H9 (cell line): ENCODE measurements around the gene CAPNS1. TPM values are rescaled to one million over a fixed set of nuclear protein-coding genes. Genes with fewer than 3 reads are reported as not detected.

Experiments used
- DNase-seq: peaks from one replicate; pipeline ENCODE4 v3.0.0-alpha.2; 2017
- H2AFZ ChIP-seq: one replicate; pipeline ENCODE4 v1.6.1; 2013; ENCODE audit warnings: mild to moderate bottlenecking, low read length, control low read depth, moderate library complexity
- H2AK5ac ChIP-seq: 2 replicates; pipeline ENCODE4 v1.6.1; 2013; ENCODE audit warnings: low read length, control low read depth, mixed read lengths; ENCODE audit not compliant: insufficient read length
- H2BK120ac ChIP-seq: one replicate; pipeline ENCODE4 v1.6.1; 2013; ENCODE audit warnings: low read depth, mild to moderate bottlenecking, low read length, control low read depth, inconsistent platforms; ENCODE audit not compliant: poor library complexity, severe bottlenecking
- H2BK12ac ChIP-seq: 2 replicates; pipeline ENCODE4 v1.6.1; 2013; ENCODE audit warnings: low read length, control low read depth, mixed read lengths, low read depth; ENCODE audit not compliant: insufficient read length
- H2BK15ac ChIP-seq: 2 replicates; pipeline ENCODE4 v1.6.1; 2013; ENCODE audit warnings: low read depth, low read length, control low read depth
- H2BK20ac ChIP-seq: one replicate; pipeline ENCODE4 v1.6.1; 2013; ENCODE audit warnings: low read depth, mild to moderate bottlenecking, low read length, control low read depth, inconsistent platforms; ENCODE audit not compliant: poor library complexity, severe bottlenecking
- H2BK5ac ChIP-seq: 2 replicates; pipeline ENCODE4 v1.6.1; 2013; ENCODE audit warnings: low read length, control low read depth, mixed read lengths; ENCODE audit not compliant: insufficient read length
- H3K14ac ChIP-seq: 2 replicates; pipeline ENCODE4 v1.6.1; 2013; ENCODE audit warnings: low read length, control low read depth; ENCODE audit not compliant: insufficient read depth
- H3K18ac ChIP-seq: 2 replicates; pipeline ENCODE4 v1.6.1; 2013; ENCODE audit warnings: low read depth, mild to moderate bottlenecking, mixed read lengths, low read length, control low read depth; ENCODE audit not compliant: insufficient read length
- H3K23ac ChIP-seq: 2 replicates; pipeline ENCODE4 v1.6.1; 2013; ENCODE audit warnings: low read length, control low read depth, mixed read lengths, low read depth; ENCODE audit not compliant: insufficient read length
- H3K23me2 ChIP-seq: 2 replicates; pipeline ENCODE4 v1.6.1; 2013; ENCODE audit warnings: low read depth, mild to moderate bottlenecking, mixed read lengths, low read length, control low read depth; ENCODE audit not compliant: insufficient read length, poor library complexity, severe bottlenecking
- H3K27ac ChIP-seq: 2 replicates; pipeline ENCODE4 v1.5.1; 2013; ENCODE audit warnings: low read length, control low read depth, mixed read lengths, low read depth; ENCODE audit not compliant: insufficient read length
- H3K27me3 ChIP-seq: 2 replicates; pipeline ENCODE4 v1.6.1; 2013; ENCODE audit warnings: low read length, control low read depth, inconsistent platforms; ENCODE audit not compliant: insufficient read depth
- H3K4ac ChIP-seq: 2 replicates; pipeline ENCODE4 v1.6.1; 2013; ENCODE audit warnings: low read depth, mild to moderate bottlenecking, control low read depth, inconsistent platforms, low read length, moderate library complexity
- H3K4me1 ChIP-seq: 2 replicates; pipeline ENCODE4 v1.6.1; 2013; ENCODE audit warnings: low read length, control low read depth, inconsistent platforms; ENCODE audit not compliant: insufficient read depth
- H3K4me2 ChIP-seq: 2 replicates; pipeline ENCODE4 v1.6.1; 2013; ENCODE audit warnings: low read length, control low read depth, mixed read lengths; ENCODE audit not compliant: insufficient read length, insufficient read depth
- H3K56ac ChIP-seq: 2 replicates; pipeline ENCODE4 v1.6.1; 2013; ENCODE audit warnings: low read depth, mild to moderate bottlenecking, mixed read lengths, low read length, control low read depth; ENCODE audit not compliant: insufficient read length
- H3K79me1 ChIP-seq: 2 replicates; pipeline ENCODE4 v1.6.1; 2013; ENCODE audit warnings: low read depth, mild to moderate bottlenecking, moderate library complexity, low read length, control low read depth, inconsistent platforms; ENCODE audit not compliant: insufficient read depth, poor library complexity, severe bottlenecking
- H3K79me2 ChIP-seq: 2 replicates; pipeline ENCODE4 v1.6.1; 2013; ENCODE audit warnings: low read length, control low read depth, inconsistent platforms; ENCODE audit not compliant: insufficient read depth
- H3K9ac ChIP-seq: 2 replicates; pipeline ENCODE4 v1.6.1; 2013; ENCODE audit warnings: low read length, control low read depth, mixed read lengths; ENCODE audit not compliant: insufficient read length; ENCODE audit errors: extremely low read depth
- H3K9me3 ChIP-seq: one replicate; pipeline ENCODE4 v1.6.1; 2013; ENCODE audit warnings: low read depth, low read length, inconsistent platforms; ENCODE audit not compliant: control insufficient read depth
- H3T11ph ChIP-seq: one replicate; pipeline ENCODE4 v1.6.1; 2013; ENCODE audit warnings: mild to moderate bottlenecking, low read length, control low read depth, inconsistent platforms
- H4K20me1 ChIP-seq: one replicate; pipeline ENCODE4 v1.6.1; 2013; ENCODE audit not compliant: control insufficient read depth, insufficient read length, insufficient read depth
- H4K5ac ChIP-seq: 2 replicates; pipeline ENCODE4 v1.6.1; 2013; ENCODE audit warnings: low read depth, mild to moderate bottlenecking, mixed read lengths, low read length, control low read depth; ENCODE audit not compliant: insufficient read length
- H4K8ac ChIP-seq: replicated peaks from 2 replicates; pipeline ENCODE4 v1.6.1; 2013; ENCODE audit warnings: low read length, control low read depth, mixed read lengths, low read depth; ENCODE audit not compliant: insufficient read length
- H4K91ac ChIP-seq: 2 replicates; pipeline ENCODE4 v1.6.1; 2013; ENCODE audit warnings: low read depth, mild to moderate bottlenecking, moderate library complexity, mixed read lengths, low read length, control low read depth; ENCODE audit not compliant: insufficient read length
- H3K27ac Mint-ChIP-seq, 3 experiments: 2 replicates in 2 of 3; 3 replicates in 1 of 3; pipeline ENCODE4 v1.8.0; 2020 to 2021; ENCODE audit warnings: mixed read lengths in 3 of 3, mild to moderate bottlenecking in 1 of 3, moderate library complexity in 1 of 3
- H3K27me3 Mint-ChIP-seq: 2 replicates; pipeline ENCODE4 v1.8.0; 2021; ENCODE audit warnings: low read depth, mild to moderate bottlenecking, moderate library complexity, mixed read lengths
- H3K36me3 Mint-ChIP-seq, 3 experiments: 2 replicates in 2 of 3; 3 replicates in 1 of 3; pipeline ENCODE4 v1.8.0; 2020 to 2021; ENCODE audit warnings: low read depth in 3 of 3, mixed read lengths in 3 of 3; ENCODE audit not compliant: insufficient read depth in 1 of 3
- H3K4me1 Mint-ChIP-seq, 2 experiments: 2 replicates each; pipeline ENCODE4 v1.8.0; 2020; ENCODE audit warnings: mixed read lengths in 2 of 2
- H3K4me3 Mint-ChIP-seq, 2 experiments: 2 replicates in 1 of 2; 3 replicates in 1 of 2; pipeline ENCODE4 v1.8.0; 2020 to 2021; ENCODE audit warnings: mild to moderate bottlenecking in 2 of 2, mixed read lengths in 2 of 2, moderate library complexity in 1 of 2
- H3K9me3 Mint-ChIP-seq, 2 experiments: 2 replicates in 1 of 2; 3 replicates in 1 of 2; pipeline ENCODE4 v1.8.0; 2020; ENCODE audit warnings: mild to moderate bottlenecking in 2 of 2, mixed read lengths in 2 of 2, moderate library complexity in 1 of 2
- WGBS: extraction: QIAGEN DNeasy Blood & Tissue Kit; methylation state at CpG from one replicate; pipeline ENCODE4 v1.1.7; 2013; ENCODE audit warnings: missing lambda C conversion rate, low lambda C conversion rate, mixed read lengths; ENCODE audit not compliant: insufficient read length; ENCODE audit errors: extremely low coverage; 5-methylcytosine and 5-hydroxymethylcytosine counted together
- total RNA-seq: library from RNA; stranded (reverse); gene quantifications from 2 replicates; pipeline ENCODE4 v1.2.1, GENCODE V29; 2021
- TF ChIP-seq, protein P1 (sequence below): fragments of 200-600 bp; sonication (generic); conservative IDR thresholded peaks from 3 replicates; pipeline ENCODE4 v1.8.0; 2021; ENCODE audit warnings: antibody characterized with exemption, mild to moderate bottlenecking

Gene CAPNS1
- total RNA-seq, 1 experiment from 2014 or later = 399 TPM

DNA sequence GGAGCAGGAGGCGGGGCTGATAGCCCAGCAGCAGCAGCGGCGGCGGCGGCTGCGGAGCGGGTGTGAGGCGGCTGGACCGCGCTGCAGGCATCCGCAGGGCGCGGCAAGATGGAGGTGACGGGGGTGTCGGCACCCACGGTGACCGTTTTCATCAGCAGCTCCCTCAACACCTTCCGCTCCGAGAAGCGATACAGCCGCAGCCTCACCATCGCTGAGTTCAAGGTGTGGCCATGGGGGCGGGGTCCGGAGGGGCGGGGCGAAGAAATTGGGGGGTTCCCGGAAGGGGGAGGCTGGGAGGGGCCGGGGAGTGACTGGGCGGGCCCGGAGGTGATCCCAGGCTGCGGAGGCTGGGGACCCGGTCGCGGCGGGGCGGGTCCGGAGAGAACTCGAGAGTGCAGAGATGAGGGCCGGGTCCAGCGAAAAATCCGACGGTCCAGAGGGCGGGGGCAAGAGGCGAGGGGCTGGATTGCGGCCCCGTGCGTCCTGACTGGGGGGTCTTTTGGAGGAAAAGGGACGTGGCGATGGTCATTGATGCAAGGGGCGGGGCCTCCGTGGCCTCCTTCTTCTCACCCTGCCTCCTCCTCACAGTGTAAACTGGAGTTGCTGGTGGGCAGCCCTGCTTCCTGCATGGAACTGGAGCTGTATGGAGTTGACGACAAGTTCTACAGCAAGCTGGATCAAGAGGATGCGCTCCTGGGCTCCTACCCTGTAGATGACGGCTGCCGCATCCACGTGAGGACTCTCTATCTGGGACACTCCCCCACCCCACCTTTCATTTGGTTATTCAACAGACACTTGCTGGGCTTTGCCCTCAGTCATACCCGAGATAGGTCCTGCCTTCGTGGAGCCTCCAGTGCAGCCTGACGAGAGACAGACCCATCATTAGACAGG is 24.2 kb upstream of the CAPNS1 start, which contains the start of gene TBCB:
Gene TBCB (plus strand): TSS at position 16 of the 891 bp plus-strand sequence. CDS start 93 bp downstream, at position 109.
- Histone ChIP-seq H3K18ac (peak within 1 kb of the TSS; percentile 72), H3K56ac (no peak within 1 kb of the TSS), H4K8ac (no peak within 1 kb of the TSS), H2AK5ac (no peak within 1 kb of the TSS), H4K5ac (no peak within 1 kb of the TSS), H2BK5ac (no peak within 1 kb of the TSS), H3K9ac (peak within 1 kb of the TSS; percentile 64), H2BK15ac (no peak within 1 kb of the TSS), H3T11ph (no peak within 1 kb of the TSS), H3K14ac (peak within 1 kb of the TSS; percentile 70), H3K23ac (no peak within 1 kb of the TSS), H2BK12ac (no peak within 1 kb of the TSS), H3K4me1 (peaks cover 2% of the 10 kb centered on the region; the same call in 1 of the 2 replicates), H3K23me2 (peaks cover 14% of the 10 kb centered on the region), H3K79me1 (no peaks in the 10 kb centered on the region), H3K27me3 (no peaks in the 10 kb centered on the region), H2BK20ac (no peak within 1 kb of the TSS), H2AFZ (no peak within 1 kb of the TSS), H3K9me3 (no peaks in the 10 kb centered on the region), H4K20me1 (no peaks in the 10 kb centered on the region), H3K27ac (peak within 1 kb of the TSS; percentile 19), H3K4ac (no peak within 1 kb of the TSS), H2BK120ac (no peak within 1 kb of the TSS), H3K79me2 (no peaks in the 10 kb centered on the region; the same call in 1 of the 2 replicates), H3K4me2 (peak within 1 kb of the TSS; percentile 93), H4K91ac (no peak within 1 kb of the TSS)
- no CpG with 5 or more reads among the region's 59 CpGs for WGBS
- Mint-ChIP-seq H3K36me3 (peaks cover 29 to 66% (median 64%) of the 10 kb centered on the region in 3 experiments; a peak in 6 of 7 replicates), H3K9me3 (no peaks in the 10 kb centered on the region; a peak in 1 of 5 replicates), H3K4me1 (peaks cover 32 to 50% of the 10 kb centered on the region in 2 experiments), H3K27me3 (peaks cover 3% of the 10 kb centered on the region; the same call in 1 of the 2 replicates), H3K4me3 (peak within 1 kb of the TSS; percentile 95 to 99), H3K27ac (peak within 1 kb of the TSS; percentile 96 to 100 (median 97))
- no peak for DNase-seq
- TF ChIP-seq, protein P1, sequence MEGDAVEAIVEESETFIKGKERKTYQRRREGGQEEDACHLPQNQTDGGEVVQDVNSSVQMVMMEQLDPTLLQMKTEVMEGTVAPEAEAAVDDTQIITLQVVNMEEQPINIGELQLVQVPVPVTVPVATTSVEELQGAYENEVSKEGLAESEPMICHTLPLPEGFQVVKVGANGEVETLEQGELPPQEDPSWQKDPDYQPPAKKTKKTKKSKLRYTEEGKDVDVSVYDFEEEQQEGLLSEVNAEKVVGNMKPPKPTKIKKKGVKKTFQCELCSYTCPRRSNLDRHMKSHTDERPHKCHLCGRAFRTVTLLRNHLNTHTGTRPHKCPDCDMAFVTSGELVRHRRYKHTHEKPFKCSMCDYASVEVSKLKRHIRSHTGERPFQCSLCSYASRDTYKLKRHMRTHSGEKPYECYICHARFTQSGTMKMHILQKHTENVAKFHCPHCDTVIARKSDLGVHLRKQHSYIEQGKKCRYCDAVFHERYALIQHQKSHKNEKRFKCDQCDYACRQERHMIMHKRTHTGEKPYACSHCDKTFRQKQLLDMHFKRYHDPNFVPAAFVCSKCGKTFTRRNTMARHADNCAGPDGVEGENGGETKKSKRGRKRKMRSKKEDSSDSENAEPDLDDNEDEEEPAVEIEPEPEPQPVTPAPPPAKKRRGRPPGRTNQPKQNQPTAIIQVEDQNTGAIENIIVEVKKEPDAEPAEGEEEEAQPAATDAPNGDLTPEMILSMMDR = no peak
